Neuronal stem cell (in vitro differentiated cells): Measurements from ENCODE around the gene GRIK5.
"Not testable (repeated sequence)": the region's sequence is repeated elsewhere in the genome, so short reads cannot be mapped to it uniquely, and the experiment has no call there.

Experiments used
- DNase-seq: peaks from one replicate; pipeline ENCODE4 v3.0.0-alpha.2; 2013; ENCODE audit warnings: low spot score
- H2AFZ ChIP-seq: one replicate; pipeline ENCODE4 v1.6.1; 2013; ENCODE audit warnings: mild to moderate bottlenecking, low read length, inconsistent platforms
- H2AK5ac ChIP-seq: 2 replicates; pipeline ENCODE4 v1.6.1; 2013; ENCODE audit warnings: low read depth, mild to moderate bottlenecking, inconsistent platforms, low read length, moderate library complexity, mixed read lengths
- H2BK120ac ChIP-seq: 2 replicates; pipeline ENCODE4 v1.6.1; 2013; ENCODE audit warnings: low read depth, mild to moderate bottlenecking, inconsistent platforms, low read length, moderate library complexity, mixed read lengths
- H2BK12ac ChIP-seq: one replicate; pipeline ENCODE4 v1.6.1; 2013; ENCODE audit warnings: low read length, inconsistent platforms
- H2BK15ac ChIP-seq: 2 replicates; pipeline ENCODE4 v1.6.1; 2013; ENCODE audit warnings: mild to moderate bottlenecking, low read length, inconsistent platforms, mixed read lengths
- H2BK5ac ChIP-seq: one replicate; pipeline ENCODE4 v1.6.1; 2013; ENCODE audit warnings: inconsistent platforms, mild to moderate bottlenecking, low read length, moderate library complexity
- H3K14ac ChIP-seq: one replicate; pipeline ENCODE4 v1.6.1; 2013; ENCODE audit warnings: low read length, inconsistent platforms
- H3K18ac ChIP-seq: 2 replicates; pipeline ENCODE4 v1.6.1; 2013; ENCODE audit warnings: low read length, inconsistent platforms
- H3K23ac ChIP-seq: 2 replicates; pipeline ENCODE4 v1.6.1; 2013; ENCODE audit warnings: low read depth, mild to moderate bottlenecking, mixed read lengths, low read length, inconsistent platforms; ENCODE audit not compliant: poor library complexity
- H3K27ac ChIP-seq: replicated peaks from 3 replicates; pipeline ENCODE4 v1.5.1; 2013; ENCODE audit warnings: low read length, inconsistent platforms
- H3K27me3 ChIP-seq, 3 experiments: 2 replicates each; pipeline ENCODE4 v1.6.1; 2013; ENCODE audit warnings: low read length in 3 of 3, mild to moderate bottlenecking in 2 of 3, inconsistent platforms in 1 of 3, low read depth in 1 of 3, mixed read lengths in 1 of 3, moderate library complexity in 1 of 3; ENCODE audit not compliant: control insufficient read depth in 3 of 3, insufficient read depth in 3 of 3
- H3K36me3 ChIP-seq, 2 donors: replicated peaks in 1 of 2; 2 replicates each; pipeline ENCODE4 v1.6.1; 2013; ENCODE audit warnings: low read length in 2 of 2; ENCODE audit not compliant: control insufficient read depth in 2 of 2, insufficient read depth in 2 of 2
- H3K4ac ChIP-seq: 2 replicates; pipeline ENCODE4 v1.6.1; 2013; ENCODE audit warnings: inconsistent platforms, mild to moderate bottlenecking, low read length, moderate library complexity
- H3K4me1 ChIP-seq, 2 donors: 1 replicate in 1 of 2; 2 replicates in 1 of 2; pipeline ENCODE4 v1.6.1; 2013; ENCODE audit warnings: low read length in 2 of 2, low read depth in 1 of 2; ENCODE audit not compliant: control insufficient read depth in 2 of 2, insufficient read depth in 1 of 2
- H3K4me2 ChIP-seq: one replicate; pipeline ENCODE4 v1.6.1; 2013; ENCODE audit warnings: mild to moderate bottlenecking, low read length, inconsistent platforms; ENCODE audit not compliant: insufficient read depth, poor library complexity, severe bottlenecking
- H3K4me3 ChIP-seq, 2 donors: 2 replicates each; pipeline ENCODE4 v1.5.1; 2013; ENCODE audit warnings: low read length in 2 of 2, mild to moderate bottlenecking in 2 of 2, inconsistent platforms in 1 of 2, moderate library complexity in 1 of 2
- H3K79me1 ChIP-seq: one replicate; pipeline ENCODE4 v1.6.1; 2013; ENCODE audit warnings: low read depth, mild to moderate bottlenecking, inconsistent platforms, low read length, moderate library complexity
- H3K9ac ChIP-seq: one replicate; pipeline ENCODE4 v1.6.1; 2013; ENCODE audit warnings: mild to moderate bottlenecking, low read depth, low read length, inconsistent platforms; ENCODE audit not compliant: poor library complexity
- H3K9me3 ChIP-seq, 2 donors: replicated peaks in 1 of 2; 2 replicates each; pipeline versions ENCODE3 to v1.6.1; 2013; ENCODE audit warnings: low read length in 2 of 2, mild to moderate bottlenecking in 2 of 2, inconsistent platforms in 1 of 2, low read depth in 1 of 2, mixed read lengths in 1 of 2, moderate library complexity in 1 of 2; ENCODE audit not compliant: control insufficient read depth in 2 of 2, insufficient read depth in 1 of 2
- H4K8ac ChIP-seq: one replicate; pipeline ENCODE4 v1.6.1; 2013; ENCODE audit warnings: low read depth, mild to moderate bottlenecking, inconsistent platforms, low read length, moderate library complexity
- H4K91ac ChIP-seq: one replicate; pipeline ENCODE4 v1.6.1; 2013; ENCODE audit warnings: low read length, low read depth, mild to moderate bottlenecking, inconsistent platforms; ENCODE audit not compliant: poor library complexity
- WGBS, 2 donors: extraction: QIAGEN DNeasy Blood & Tissue Kit; methylation state at CpG; one replicate each; pipeline ENCODE4 v1.1.7; 2013; ENCODE audit warnings: missing lambda C conversion rate in 2 of 2, mixed read lengths in 1 of 2; ENCODE audit not compliant: insufficient read length in 2 of 2, insufficient replicate concordance in 1 of 2; ENCODE audit errors: extremely low coverage in 2 of 2; 5-methylcytosine and 5-hydroxymethylcytosine counted together

The GRIK5 gene

DNA sequence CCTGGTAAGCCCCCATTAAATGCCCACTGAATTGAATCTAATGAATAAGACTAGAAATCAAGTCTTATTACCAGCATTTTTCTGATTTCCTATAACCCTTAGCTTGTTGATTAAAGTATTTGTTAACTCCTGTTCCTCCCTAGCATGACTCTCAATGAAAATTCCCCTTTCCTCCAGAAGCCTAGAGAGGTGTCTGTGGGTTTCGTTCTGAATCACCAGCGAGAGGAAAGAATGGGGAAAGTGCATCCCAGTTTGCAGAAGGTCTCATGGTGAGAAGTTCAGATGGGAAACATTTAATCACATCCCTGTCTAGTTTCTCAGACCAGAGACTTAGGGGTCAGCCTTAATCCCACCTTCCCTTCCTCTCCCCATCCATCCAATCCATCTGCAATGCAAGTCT lies 35.4 kb upstream of the GRIK5 start:
- Histone ChIP-seq H3K4ac (no peak overlapping the region), H3K4me2 (no peak overlapping the region), H4K8ac (no peak overlapping the region), H3K79me1 (no peaks in the 10 kb centered on the region), H3K4me3 (no peak overlapping the region), H2AK5ac (no peak overlapping the region), H2AFZ (no peak overlapping the region), H3K18ac (no peak overlapping the region), H3K27ac (no peak overlapping the region), H3K27me3 (peaks cover 0 to 15% (median 0%) of the 10 kb centered on the region in 3 experiments), H3K4me1 (no peaks in the 10 kb centered on the region), H2BK15ac (no peak overlapping the region), H3K9ac (peak overlapping the region; percentile 27), H3K36me3 (no peaks in the 10 kb centered on the region), H3K9me3 (no peaks in the 10 kb centered on the region), H2BK5ac (no peak overlapping the region), H2BK12ac (no peak overlapping the region), H4K91ac (no peak overlapping the region), H3K14ac (no peak overlapping the region), H3K23ac (no peak overlapping the region), H2BK120ac (no peak overlapping the region)
- WGBS, 2 donors: no CpG with 5 or more reads among the region's 2 CpGs
- no peak for DNase-seq

DNA sequence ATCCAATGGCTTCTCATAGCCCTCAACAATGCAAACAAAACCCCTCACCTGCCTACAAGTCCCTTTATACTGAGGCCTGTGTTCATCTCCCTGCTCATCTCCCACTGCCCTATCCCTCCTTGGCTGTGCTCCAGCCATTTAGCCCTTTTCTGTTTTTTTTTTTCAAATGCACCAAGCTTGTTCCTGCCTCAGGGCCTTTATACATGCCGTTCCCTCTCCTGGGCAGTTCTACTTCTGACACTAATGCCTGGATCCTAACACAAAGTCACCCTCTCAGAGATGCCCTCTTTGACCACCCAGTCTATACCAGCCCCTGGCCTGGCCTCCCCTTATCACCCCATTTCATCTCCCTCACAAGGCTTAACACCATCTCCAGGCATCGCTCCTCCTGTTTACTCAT lies 32.9 kb upstream of the GRIK5 start:
- Histone ChIP-seq H3K9me3 (no peaks in the 10 kb centered on the region), H3K27ac (no peak overlapping the region), H3K79me1 (no peaks in the 10 kb centered on the region), H2BK5ac (no peak overlapping the region), H3K27me3 (peaks cover 0 to 15% (median 0%) of the 10 kb centered on the region in 3 experiments), H4K91ac (no peak overlapping the region), H3K4me1 (no peaks in the 10 kb centered on the region), H3K18ac (no peak overlapping the region), H3K14ac (no peak overlapping the region), H3K4me2 (no peak overlapping the region), H2BK15ac (no peak overlapping the region), H3K9ac (no peak overlapping the region), H2BK120ac (no peak overlapping the region), H2BK12ac (no peak overlapping the region), H3K36me3 (no peaks in the 10 kb centered on the region), H3K4me3 (no peak overlapping the region), H2AK5ac (no peak overlapping the region), H3K23ac (no peak overlapping the region), H3K4ac (no peak overlapping the region), H4K8ac (no peak overlapping the region), H2AFZ (no peak overlapping the region)
- DNase-seq: no peak
- WGBS, 2 donors: no CpG with 5 or more reads among the region's 2 CpGs

DNA sequence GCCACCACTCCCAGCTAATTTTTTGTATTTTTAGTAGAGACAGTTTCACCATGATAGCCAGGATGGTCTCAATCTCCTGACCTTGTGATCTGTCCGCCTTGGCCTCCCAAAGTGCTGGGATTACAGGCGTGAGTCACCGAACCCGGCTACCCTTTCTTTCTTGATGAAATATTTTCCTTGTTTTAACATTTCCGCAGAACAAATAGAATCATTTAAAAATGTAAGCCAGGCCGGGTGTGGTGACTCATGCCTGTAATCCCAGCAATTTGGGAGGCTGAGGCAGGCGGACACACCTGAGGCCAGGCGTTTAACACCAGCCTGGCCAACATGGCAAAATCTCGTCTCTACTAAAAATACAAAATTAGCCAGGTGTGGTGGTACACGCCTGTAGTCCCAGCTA lies 30.2 kb upstream of the GRIK5 start:
- no CpG with 5 or more reads among the region's 10 CpGs for WGBS, 2 donors
- not testable (repeated sequence) for DNase-seq, H3K9ac ChIP-seq

DNA sequence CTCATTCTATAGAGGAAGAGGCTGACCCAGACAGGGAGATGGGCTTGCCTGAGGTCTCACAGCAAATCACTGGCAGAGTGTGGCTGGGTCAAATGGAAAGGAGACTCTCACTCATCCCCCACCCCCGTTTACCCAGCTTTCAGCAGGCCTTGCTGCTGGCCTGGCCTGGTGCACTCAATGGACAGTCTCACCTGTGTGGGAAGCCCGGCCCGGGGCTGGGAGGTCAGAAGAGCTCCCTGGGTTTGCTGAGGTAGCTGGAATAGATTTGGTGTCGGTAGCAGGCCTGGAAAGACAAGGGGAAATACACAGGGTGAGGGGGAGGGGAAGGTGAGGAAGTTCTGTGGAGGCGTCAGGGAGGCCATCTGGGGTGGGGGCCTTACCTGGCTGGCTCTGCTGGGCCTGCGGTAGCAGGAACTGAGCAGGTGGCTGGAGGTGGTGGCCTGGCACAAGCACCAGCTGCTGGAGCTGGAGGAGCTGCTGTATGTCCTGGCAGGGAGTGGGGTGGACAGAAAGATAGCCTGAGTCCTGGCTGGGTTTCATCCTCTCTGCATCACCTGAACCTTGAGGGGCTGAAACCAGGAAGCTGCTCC lies 29.4 kb upstream of the GRIK5 start:
- H4K91ac ChIP-seq: no peak overlapping the region
- no peak for DNase-seq
- H2BK5ac ChIP-seq: no peak overlapping the region
- H3K4me2 ChIP-seq: no peak overlapping the region
- H3K23ac ChIP-seq: no peak overlapping the region
- H3K14ac ChIP-seq: no peak overlapping the region
- no peaks in the 10 kb centered on the region for H3K79me1 ChIP-seq
- no peak overlapping the region for H3K4ac ChIP-seq
- no peak overlapping the region for H4K8ac ChIP-seq
- no peak overlapping the region for H3K9ac ChIP-seq
- H3K4me1 ChIP-seq: peaks cover under 1 to 8% of the 10 kb centered on the region in 2 donors
- peaks cover 0 to 1% of the 10 kb centered on the region in 2 donors for H3K36me3 ChIP-seq
- no peak overlapping the region for H3K4me3 ChIP-seq
- no peak overlapping the region for H2BK120ac ChIP-seq
- H3K27ac ChIP-seq: no peak overlapping the region
- no peaks in the 10 kb centered on the region for H3K9me3 ChIP-seq
- peak overlapping the region; percentile 18 for H2BK15ac ChIP-seq
- H3K27me3 ChIP-seq: peaks cover 2 to 12% (median 4%) of the 10 kb centered on the region in 3 experiments
- no peak overlapping the region for H2BK12ac ChIP-seq
- H2AFZ ChIP-seq: no peak overlapping the region
- H3K18ac ChIP-seq: no peak overlapping the region
- WGBS, 2 donors: no CpG with 5 or more reads among the region's 6 CpGs
- H2AK5ac ChIP-seq: peak overlapping the region; percentile 42

More for the DNA sequence above, 30.2 kb upstream of the GRIK5 start:
- not testable (repeated sequence) for H2BK12ac ChIP-seq, H3K14ac ChIP-seq, H3K23ac ChIP-seq, H4K91ac ChIP-seq, H2BK5ac ChIP-seq, H3K79me1 ChIP-seq, H3K27ac ChIP-seq, H2AK5ac ChIP-seq, H4K8ac ChIP-seq, H3K4me3 ChIP-seq, H2BK120ac ChIP-seq, H3K36me3 ChIP-seq, H3K4ac ChIP-seq, H3K4me1 ChIP-seq, H3K9me3 ChIP-seq, H3K4me2 ChIP-seq, H2AFZ ChIP-seq, H3K18ac ChIP-seq, H2BK15ac ChIP-seq
- H3K27me3 ChIP-seq: peaks cover 2 to 14% (median 4%) of the 10 kb centered on the region in 3 experiments
